HG02759 (cell line): ENCODE data around the gene CASTOR1.

ENCODE experiments used
- ATAC-seq: cut with Tn5 transposase; IDR thresholded peaks from one replicate; pipeline ENCODE4 v1.9.1; 2021; ENCODE audit warnings: mild to moderate bottlenecking, moderate library complexity; ENCODE audit not compliant: unreplicated experiment

The CASTOR1 gene

GRCh38 chr22:30286331-30286730 lies 3.0 kb downstream of the CASTOR1 start:
- no peak for ATAC-seq

- ATAC-seq, result no peak
These were observed 3.5 kb downstream of the CASTOR1 start for GRCh38 chr22:30285846-30286200.

- ATAC-seq, result no peak
These were observed 4.0 kb downstream of the CASTOR1 start for GRCh38 chr22:30285176-30285845.

GRCh38 chr22:30284666-30285065 lies 4.6 kb downstream of the CASTOR1 start:
- ATAC-seq, result no peak

GRCh38 chr22:30284172-30284571 lies 5.1 kb downstream of the CASTOR1 start:
- ATAC-seq, result no peak

- ATAC-seq, result no peak
These were observed 6.0 kb downstream of the CASTOR1 start for GRCh38 chr22:30283342-30283741.

GRCh38 chr22:30282616-30283046 lies 6.7 kb downstream of the CASTOR1 start:
- ATAC-seq, result no peak

GRCh38 chr22:30280505-30280904 lies 8.8 kb downstream of the CASTOR1 start:
- ATAC-seq, result no peak

- ATAC-seq, result no peak
These were observed 9.4 kb downstream of the CASTOR1 start for GRCh38 chr22:30279932-30280331.

- ATAC-seq, result no peak
These were observed 10.1 kb downstream of the CASTOR1 start for GRCh38 chr22:30279046-30279788.

- no peak for ATAC-seq
These were observed 11.6 kb downstream of the CASTOR1 start for GRCh38 chr22:30277547-30278344.

GRCh38 chr22:30276039-30276438 lies 13.3 kb downstream of the CASTOR1 start:
- no peak for ATAC-seq

- no peak for ATAC-seq
These were observed 13.7 kb downstream of the CASTOR1 start for GRCh38 chr22:30275625-30276024.

GRCh38 chr22:30274437-30274812 lies 14.9 kb downstream of the CASTOR1 start:
- no peak for ATAC-seq

- no peak for ATAC-seq
These were observed 15.4 kb downstream of the CASTOR1 start for GRCh38 chr22:30273711-30274436.

- no peak for ATAC-seq
These were observed 16.3 kb downstream of the CASTOR1 start for GRCh38 chr22:30272781-30273601.

GRCh38 chr22:30270832-30271231 lies 18.5 kb downstream of the CASTOR1 start:
- ATAC-seq, result no peak

GRCh38 chr22:30268331-30268730 lies 21.0 kb downstream of the CASTOR1 start:
- no peak for ATAC-seq

- no peak for ATAC-seq
These were observed 21.7 kb downstream of the CASTOR1 start for GRCh38 chr22:30267382-30268302.
